Prostate gland (tissue), 2 donors: Measurements from ENCODE around the gene RNF220. TPM values are rescaled to one million over a fixed set of nuclear protein-coding genes. Genes with fewer than 3 reads are reported as not detected.

Experiments
- DNase-seq: peaks from one replicate; pipeline ENCODE4 v3.0.0-alpha.2; 2019; ENCODE audit warnings: low spot score
- H3K27ac ChIP-seq, 2 donors: fragments of 200-600 bp; sonication (generic); 2 replicates each; pipeline ENCODE4 v1.5.1; 2017 to 2019
- H3K27me3 ChIP-seq: fragments of 200-600 bp; sonication (generic); replicated peaks from 2 replicates; pipeline ENCODE4 v1.5.1; 2019; ENCODE audit not compliant: insufficient read depth
- H3K36me3 ChIP-seq, 2 donors: fragments of 200-600 bp; sonication (generic); 1 replicate in 1 of 2; 2 replicates in 1 of 2; pipeline versions ENCODE4 v1.5.1 to v1.8.1; 2017 to 2019
- H3K4me1 ChIP-seq: fragments of 200-600 bp; sonication (generic); replicated peaks from 2 replicates; pipeline ENCODE4 v1.5.1; 2019
- H3K4me3 ChIP-seq, 2 donors: fragments of 200-600 bp; sonication (generic); 2 replicates each; pipeline ENCODE4 v1.5.1; 2017 to 2019
- H3K9me3 ChIP-seq: fragments of 200-600 bp; sonication (generic); 2 replicates; pipeline ENCODE4 v1.5.1; 2017
- CTCF ChIP-seq, 4 experiments: fragments of 200-600 bp in 2 of 4; fragments of 450-650 bp in 2 of 4; sonication (generic) in 2 of 4; IDR thresholded peaks; 1 replicate in 3 of 4; 2 replicates in 1 of 4; pipeline ENCODE4 v1.5.1; 2016 to 2019; ENCODE audit warnings: antibody characterized with exemption in 4 of 4, mild to moderate bottlenecking in 2 of 4, moderate library complexity in 2 of 4
- POLR2A ChIP-seq: fragments of 450-650 bp; IDR thresholded peaks from one replicate; pipeline ENCODE4 v1.6.1; 2016; ENCODE audit warnings: antibody characterized with exemption, mild to moderate bottlenecking
- POLR2AphosphoS5 ChIP-seq: sonication (generic); formaldehyde crosslinking; IDR thresholded peaks from one replicate; pipeline ENCODE4 v1.6.1; 2017; ENCODE audit warnings: antibody characterized with exemption
- WGBS: methylation state at CpG from one replicate; pipeline ENCODE4 v1.1.5; 2018; 5-methylcytosine and 5-hydroxymethylcytosine counted together
- intact Hi-C: fragments of 100-400 bp; cut with DNase I; formaldehyde crosslinking; loops from one replicate; pipeline ENCODE4 v1.14.2; 2022
- total RNA-seq, 2 donors: library from RNA; depleted of rRNA; stranded (reverse); fragments of >200 nt; gene quantifications; one replicate each; pipeline ENCODE4 v1.1.0, GENCODE V29; 2016

The RNF220 gene
- total RNA-seq, 2 donors from 2014 or later = 116 to 147 TPM

GRCh38 chr1:44603718-44604117 is 198.7 kb downstream of the RNF220 start:
- 30% methylated on average over 4 of the region's 4 CpGs for WGBS
- TF ChIP-seq CTCF (IDR thresholded peaks at IDR 0.05) (no peak), POLR2A (no peak), POLR2AphosphoS5 (no peak)

GRCh38 chr1:44604157-44604955 is 199.3 kb downstream of the RNF220 start:
- 81% methylated on average over 3 of the region's 3 CpGs for WGBS
- no peaks in the 10 kb centered on the region for H3K36me3 ChIP-seq
- no peaks in the 10 kb centered on the region for H3K4me1 ChIP-seq
- no peaks in the 10 kb centered on the region for H3K9me3 ChIP-seq
- DNase-seq = no peak
- TF ChIP-seq POLR2AphosphoS5 (no peak), CTCF (IDR thresholded peaks at IDR 0.05) (no peak), POLR2A (no peak)
- no peak overlapping the region for H3K27ac ChIP-seq
- intact Hi-C loops = no loop called here
- H3K4me3 ChIP-seq = no peak overlapping the region
- peaks cover 4% of the 10 kb centered on the region for H3K27me3 ChIP-seq

More at GRCh38 chr1:44603718-44604117, 198.7 kb downstream of the RNF220 start:
- Histone ChIP-seq H3K36me3 (no peaks in the 10 kb centered on the region), H3K27ac (no peak overlapping the region), H3K4me1 (no peaks in the 10 kb centered on the region), H3K4me3 (no peak overlapping the region), H3K9me3 (no peaks in the 10 kb centered on the region), H3K27me3 (peaks cover 4% of the 10 kb centered on the region)
- intact Hi-C loops = no loop called here
- DNase-seq = no peak

GRCh38 chr1:44605914-44606615 is 201.0 kb downstream of the RNF220 start:
- H3K27ac ChIP-seq = no peak overlapping the region
- WGBS = 87% methylated on average over 12 of the region's 12 CpGs
- no peaks in the 10 kb centered on the region for H3K36me3 ChIP-seq
- no peaks in the 10 kb centered on the region for H3K4me1 ChIP-seq
- no peak for TF ChIP-seq CTCF (IDR thresholded peaks at IDR 0.05)
- TF ChIP-seq POLR2A = no peak
- TF ChIP-seq POLR2AphosphoS5 = no peak
- H3K9me3 ChIP-seq = no peaks in the 10 kb centered on the region
- no peak overlapping the region for H3K4me3 ChIP-seq
- intact Hi-C loops = no loop called here
- no peaks in the 10 kb centered on the region for H3K27me3 ChIP-seq
- DNase-seq = no peak

GRCh38 chr1:44606701-44607281 is 201.7 kb downstream of the RNF220 start:
- 77% methylated on average over 8 of the region's 8 CpGs for WGBS
- Histone ChIP-seq H3K27me3 (no peaks in the 10 kb centered on the region), H3K4me1 (no peaks in the 10 kb centered on the region), H3K4me3 (no peak overlapping the region), H3K36me3 (no peaks in the 10 kb centered on the region), H3K27ac (no peak overlapping the region), H3K9me3 (no peaks in the 10 kb centered on the region)
- intact Hi-C loops = no loop called here
- TF ChIP-seq POLR2AphosphoS5 (no peak), POLR2A (no peak), CTCF (IDR thresholded peaks at IDR 0.05) (no peak)
- DNase-seq = no peak
